Measurements from ENCODE around the gene RCAN1. TPM values are rescaled to one million over a fixed set of nuclear protein-coding genes. Genes with fewer than 3 reads are reported as not detected.

The RCAN1 gene
- total RNA-seq, 4 donors from 2014 or later: 32.1 to 58.6 (median 42.2) TPM

DNA sequence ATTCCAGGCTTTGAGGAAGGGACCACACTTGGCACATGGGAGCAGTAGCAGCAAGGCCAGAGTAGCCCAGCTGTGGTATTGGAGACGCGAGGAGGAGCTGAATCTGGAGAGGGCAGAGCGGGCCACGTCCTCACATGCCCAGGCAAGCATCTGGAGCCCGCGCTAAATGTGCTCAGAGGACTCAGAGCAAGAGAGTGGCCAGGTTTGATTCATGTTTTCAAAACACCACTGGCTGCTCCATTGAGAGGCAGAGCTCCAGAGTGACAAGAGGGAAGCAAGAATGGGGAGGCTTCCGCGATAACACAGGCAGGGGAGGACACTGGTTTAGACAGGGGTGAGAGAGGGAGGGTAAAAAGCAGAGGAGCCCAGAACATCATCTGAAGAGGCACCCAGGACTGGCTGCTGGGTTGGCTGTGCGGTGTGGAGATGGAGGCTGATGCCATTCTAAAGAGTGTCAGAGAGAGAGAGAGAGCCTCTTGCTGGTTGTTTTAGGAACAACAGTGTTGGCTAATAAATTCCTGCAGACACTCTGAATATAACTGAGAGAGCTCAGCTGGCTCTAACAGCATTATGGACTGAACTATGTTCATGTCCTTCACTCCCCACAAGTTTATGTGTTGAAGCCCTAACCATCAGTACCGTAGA lies 32.3 kb downstream of the RCAN1 start:
- H3K27ac ChIP-seq: peak overlapping the region in 3 of 4 donors; percentile 52 to 76 (median 66)
- no peak for TF ChIP-seq POLR2AphosphoS5 (IDR thresholded peaks at IDR 0.05)
- TF ChIP-seq, protein P1, sequence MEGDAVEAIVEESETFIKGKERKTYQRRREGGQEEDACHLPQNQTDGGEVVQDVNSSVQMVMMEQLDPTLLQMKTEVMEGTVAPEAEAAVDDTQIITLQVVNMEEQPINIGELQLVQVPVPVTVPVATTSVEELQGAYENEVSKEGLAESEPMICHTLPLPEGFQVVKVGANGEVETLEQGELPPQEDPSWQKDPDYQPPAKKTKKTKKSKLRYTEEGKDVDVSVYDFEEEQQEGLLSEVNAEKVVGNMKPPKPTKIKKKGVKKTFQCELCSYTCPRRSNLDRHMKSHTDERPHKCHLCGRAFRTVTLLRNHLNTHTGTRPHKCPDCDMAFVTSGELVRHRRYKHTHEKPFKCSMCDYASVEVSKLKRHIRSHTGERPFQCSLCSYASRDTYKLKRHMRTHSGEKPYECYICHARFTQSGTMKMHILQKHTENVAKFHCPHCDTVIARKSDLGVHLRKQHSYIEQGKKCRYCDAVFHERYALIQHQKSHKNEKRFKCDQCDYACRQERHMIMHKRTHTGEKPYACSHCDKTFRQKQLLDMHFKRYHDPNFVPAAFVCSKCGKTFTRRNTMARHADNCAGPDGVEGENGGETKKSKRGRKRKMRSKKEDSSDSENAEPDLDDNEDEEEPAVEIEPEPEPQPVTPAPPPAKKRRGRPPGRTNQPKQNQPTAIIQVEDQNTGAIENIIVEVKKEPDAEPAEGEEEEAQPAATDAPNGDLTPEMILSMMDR (IDR thresholded peaks at IDR 0.05): peak; percentile 6 to 39 (median 35)
- no peaks in the 10 kb centered on the region for H3K27me3 ChIP-seq
- H3K4me3 ChIP-seq: no peak overlapping the region
- no peak for ATAC-seq
- no peaks in the 10 kb centered on the region for H3K9me3 ChIP-seq
- peaks cover 0 to 51% (median 16%) of the 10 kb centered on the region in 3 donors for H3K4me1 ChIP-seq
- H3K36me3 ChIP-seq: no peaks in the 10 kb centered on the region
- 89 to 91% methylated on average over 5 to 6 of the region's 10 CpGs for WGBS, 2 donors (ENCODE audit: low coverage in 1 of 2)

DNA sequence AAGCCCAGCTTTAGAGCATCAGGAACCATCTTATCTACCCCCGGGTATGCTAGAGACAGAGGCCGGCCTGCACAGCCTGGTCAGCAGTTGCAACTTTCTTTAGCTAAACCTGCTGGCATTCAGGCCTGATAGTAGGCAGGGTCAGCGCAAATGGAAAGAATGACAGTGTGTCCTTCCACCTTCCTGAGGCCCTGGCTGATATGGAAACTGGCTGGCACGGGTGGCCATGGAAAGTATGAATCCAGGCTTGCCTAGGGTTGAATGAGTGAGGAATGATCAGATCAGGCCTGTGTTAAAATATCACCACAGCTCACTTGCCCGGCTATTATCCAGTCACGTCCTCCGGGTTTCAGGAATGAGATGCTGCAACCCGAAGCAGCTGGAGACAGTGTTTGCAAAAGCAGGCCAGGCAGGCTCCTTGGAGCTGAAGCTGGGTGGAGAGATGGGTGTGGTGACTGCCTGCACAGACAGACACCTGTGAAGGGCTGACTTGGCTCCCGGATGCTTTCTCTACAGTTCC lies 34.7 kb downstream of the RCAN1 start:
- H3K4me1 ChIP-seq: peaks cover 0 to 75% (median 30%) of the 10 kb centered on the region in 3 donors
- H3K4me3 ChIP-seq: no peak overlapping the region
- H3K9me3 ChIP-seq: no peaks in the 10 kb centered on the region
- no peaks in the 10 kb centered on the region for H3K27me3 ChIP-seq
- no peaks in the 10 kb centered on the region for H3K36me3 ChIP-seq
- peak overlapping the region in 3 of 4 donors; percentile 61 to 76 (median 66) for H3K27ac ChIP-seq
- TF ChIP-seq POLR2A (IDR thresholded peaks at IDR 0.05) (no peak), POLR2AphosphoS5 (IDR thresholded peaks at IDR 0.05) (peak; percentile 12)
- 44% methylated on average over 4 to 6 of the region's 9 CpGs for whole genome bisulfite sequencing, 2 donors (ENCODE audit: low coverage in 1 of 2)
- peak; percentile 41 for ATAC-seq

DNA sequence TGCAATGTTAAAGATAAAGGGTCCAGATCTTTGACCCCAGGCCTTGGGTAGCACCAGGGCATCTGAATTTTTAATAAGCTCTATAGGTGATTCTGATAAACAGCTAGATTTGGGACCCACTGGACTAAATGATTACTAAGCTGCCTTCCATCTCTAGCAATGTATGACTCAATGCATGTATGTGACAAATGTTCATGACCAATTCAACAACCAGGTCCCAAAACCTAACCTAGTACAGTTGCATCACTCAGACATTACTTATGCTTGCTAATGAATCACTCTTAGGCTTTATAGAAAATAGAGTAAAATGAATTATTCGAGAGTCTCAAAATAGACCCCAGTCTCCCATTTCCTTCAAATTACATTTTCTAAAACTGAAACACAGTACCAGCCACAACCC lies 35.5 kb downstream of the RCAN1 start:
- ATAC-seq: no peak
- WGBS, 2 donors (ENCODE audit: low coverage in 1 of 2): 86 to 100% methylated on average over 1 of the region's 1 CpG
- no peak for TF ChIP-seq POLR2A (IDR thresholded peaks at IDR 0.05)
- TF ChIP-seq POLR2AphosphoS5 (IDR thresholded peaks at IDR 0.05): no peak
- TF ChIP-seq EP300 (IDR thresholded peaks at IDR 0.05): no peak
- TF ChIP-seq, protein P1 (IDR thresholded peaks at IDR 0.05): no peak
- Histone ChIP-seq H3K27ac (peak overlapping the region in 3 of 4 donors; percentile 61 to 76 (median 66)), H3K27me3 (no peaks in the 10 kb centered on the region), H3K4me1 (peaks cover 0 to 75% (median 28%) of the 10 kb centered on the region in 3 donors), H3K9me3 (no peaks in the 10 kb centered on the region), H3K36me3 (no peaks in the 10 kb centered on the region), H3K4me3 (no peak overlapping the region)

DNA sequence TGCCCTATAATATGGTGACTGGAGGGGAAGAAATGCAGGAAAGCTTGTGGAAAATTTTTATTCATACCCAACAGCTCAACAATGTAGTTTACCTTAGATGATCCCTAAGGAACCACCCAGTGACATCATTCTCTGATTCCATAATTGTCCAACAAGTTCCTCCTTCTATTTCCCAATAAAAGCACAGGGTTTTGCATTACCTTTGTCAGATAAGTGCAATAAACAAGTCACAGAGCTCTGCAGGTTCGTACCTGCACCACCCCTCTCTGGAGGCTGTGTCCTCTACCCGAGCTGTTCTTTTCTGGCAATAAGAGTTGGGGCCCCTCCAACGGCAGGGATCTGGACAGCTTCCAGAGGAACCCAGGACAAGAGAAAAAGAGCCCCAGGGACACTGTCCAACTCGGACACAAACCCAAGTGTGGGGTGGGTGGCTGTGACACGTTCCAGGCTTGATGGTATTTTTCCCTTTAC lies 38.8 kb downstream of the RCAN1 start:
- Histone ChIP-seq H3K4me3 (no peak overlapping the region), H3K36me3 (no peaks in the 10 kb centered on the region), H3K9me3 (no peaks in the 10 kb centered on the region), H3K27me3 (no peaks in the 10 kb centered on the region), H3K4me1 (peaks cover 0 to 48% (median 26%) of the 10 kb centered on the region in 3 donors), H3K27ac (peak overlapping the region in 3 of 4 donors; percentile 57 to 70 (median 70))
- TF ChIP-seq POLR2AphosphoS5 (IDR thresholded peaks at IDR 0.05) (peak; percentile 55), POLR2A (IDR thresholded peaks at IDR 0.05) (no peak)
- 18 to 20% methylated on average over 1 to 5 of the region's 5 CpGs for WGBS, 2 donors (ENCODE audit: low coverage in 1 of 2)
- peak; percentile 52 for ATAC-seq

DNA sequence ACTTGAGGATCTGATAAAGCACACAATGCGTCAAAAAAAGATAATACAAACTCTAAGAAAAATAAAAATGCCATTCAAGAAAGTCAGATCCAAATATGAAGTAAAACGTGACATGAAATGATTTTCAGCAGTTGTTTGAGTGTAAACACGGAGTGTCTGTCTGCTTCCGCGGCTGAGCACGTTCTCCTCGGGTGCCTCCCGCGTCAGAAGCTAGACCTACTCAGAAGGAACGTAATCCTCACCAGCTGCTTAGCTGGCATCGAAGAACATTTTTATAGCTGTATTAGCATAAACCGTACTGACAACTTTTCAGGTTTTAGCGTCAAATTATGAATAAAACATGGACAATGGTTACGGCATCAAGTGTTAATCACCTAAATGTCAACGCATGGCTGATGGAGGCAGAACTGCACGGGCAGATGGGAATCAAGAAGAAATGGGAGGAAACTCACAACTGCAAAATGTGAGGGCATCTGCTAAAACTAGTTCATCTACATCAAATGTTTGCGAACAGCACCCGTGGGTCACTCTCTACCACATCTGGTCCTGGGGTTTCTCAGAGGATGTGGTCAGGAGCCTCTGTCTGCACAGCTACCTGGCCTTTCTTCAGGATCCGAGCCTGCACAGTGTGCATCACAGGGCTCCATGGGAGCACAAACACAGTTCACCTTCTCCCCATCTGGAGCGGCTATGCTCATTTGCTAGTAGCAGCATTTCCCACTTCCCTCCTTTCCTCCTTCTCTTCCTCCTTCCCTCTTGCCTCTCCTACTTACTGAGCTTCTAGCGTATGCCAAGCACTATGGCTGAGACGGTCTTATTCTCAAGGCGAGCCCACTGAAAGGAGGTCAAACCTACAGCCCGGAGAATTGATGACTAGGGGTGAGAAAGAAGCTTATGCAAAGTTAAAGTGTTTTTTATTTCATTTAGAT lies 40.0 kb downstream of the RCAN1 start:
- H3K36me3 ChIP-seq: no peaks in the 10 kb centered on the region
- peaks cover 0 to 36% (median 15%) of the 10 kb centered on the region in 3 donors for H3K4me1 ChIP-seq
- no peaks in the 10 kb centered on the region for H3K9me3 ChIP-seq
- H3K27ac ChIP-seq: peak overlapping the region in 2 of 4 donors; percentile 70
- no peak overlapping the region for H3K4me3 ChIP-seq
- WGBS, 2 donors (ENCODE audit: low coverage in 1 of 2): 85 to 89% methylated on average over 17 to 22 of the region's 24 CpGs
- no peak for ATAC-seq
- TF ChIP-seq EP300 (IDR thresholded peaks at IDR 0.05) (no peak), POLR2AphosphoS5 (IDR thresholded peaks at IDR 0.05) (peak; percentile 8)
- no peaks in the 10 kb centered on the region for H3K27me3 ChIP-seq

DNA sequence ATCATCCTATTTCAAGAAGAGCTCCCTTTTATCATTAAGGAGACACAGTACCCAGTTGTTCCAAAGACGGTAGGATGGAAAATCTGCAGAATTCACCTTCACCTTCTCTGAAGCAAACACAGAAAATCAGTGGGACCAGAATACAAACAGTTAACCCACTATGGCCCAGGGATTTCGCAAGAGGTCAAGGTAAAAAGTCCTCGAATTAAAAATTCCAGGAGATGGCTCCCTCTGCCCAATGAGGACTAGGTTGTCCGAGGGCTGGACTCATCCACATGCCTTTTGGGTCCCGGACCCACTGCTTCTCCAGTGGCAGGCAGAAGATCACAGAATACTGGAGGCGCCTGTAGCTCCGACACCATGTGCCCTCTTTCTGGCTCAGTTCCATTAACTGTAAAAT lies 42.9 kb downstream of the RCAN1 start:
- ATAC-seq: no peak
- H3K9me3 ChIP-seq: no peaks in the 10 kb centered on the region
- no peak overlapping the region for H3K27ac ChIP-seq
- H3K36me3 ChIP-seq: no peaks in the 10 kb centered on the region
- 100% methylated on average over 1 of the region's 7 CpGs; no CpG with 5 or more reads in 1 of the 2 donors for WGBS, 2 donors (ENCODE audit: low coverage in 1 of 2)
- no peak overlapping the region for H3K4me3 ChIP-seq
- no peaks in the 10 kb centered on the region for H3K27me3 ChIP-seq
- peaks cover 0 to 23% (median 14%) of the 10 kb centered on the region in 3 donors for H3K4me1 ChIP-seq
- TF ChIP-seq, protein P1 (IDR thresholded peaks at IDR 0.05): no peak
- TF ChIP-seq EP300 (IDR thresholded peaks at IDR 0.05) (no peak), POLR2A (IDR thresholded peaks at IDR 0.05) (no peak), POLR2AphosphoS5 (IDR thresholded peaks at IDR 0.05) (no peak)
